Esophagus squamous epithelium (tissue), 5 donors: Measurements from ENCODE around the gene NMT2. TPM values are rescaled to one million over a fixed set of nuclear protein-coding genes. Genes with fewer than 3 reads are reported as not detected.

Experiments
- DNase-seq: peaks from one replicate; lab custom pipeline; 2025; lab: John Stamatoyannopoulos, UW
- H3K27ac ChIP-seq, 4 donors: fragments of 200-600 bp; sonication (generic); one replicate each; pipeline ENCODE4 v1.5.1; 2016 to 2019; ENCODE audit warnings: mild to moderate bottlenecking in 1 of 4
- H3K27me3 ChIP-seq, 4 donors: fragments of 200-600 bp; sonication (generic); 1 replicate in 3 of 4; 2 replicates in 1 of 4; pipeline versions ENCODE4 v1.5.1 to v1.6.0; 2017 to 2021; ENCODE audit warnings: antibody characterized with exemption in 1 of 4
- H3K36me3 ChIP-seq, 3 donors: fragments of 200-600 bp; sonication (generic); one replicate each; pipeline ENCODE4 v1.5.1; 2016 to 2019
- H3K4me1 ChIP-seq, 3 donors: fragments of 200-600 bp; sonication (generic); one replicate each; pipeline ENCODE4 v1.5.1; 2017 to 2019
- H3K4me3 ChIP-seq, 4 donors: fragments of 200-600 bp; sonication (generic); 1 replicate in 3 of 4; 2 replicates in 1 of 4; pipeline ENCODE4 v1.5.1; 2016 to 2019; ENCODE audit warnings: mild to moderate bottlenecking in 2 of 4, moderate library complexity in 1 of 4
- H3K9me3 ChIP-seq, 3 donors: fragments of 200-600 bp; sonication (generic); one replicate each; pipeline ENCODE4 v1.5.1; 2016 to 2019
- POLR2A ChIP-seq, 4 donors: fragments of 450-650 bp; IDR thresholded peaks; one replicate each; pipeline ENCODE4 v1.6.1; 2017; ENCODE audit warnings: antibody characterized with exemption in 4 of 4, mild to moderate bottlenecking in 4 of 4, moderate library complexity in 3 of 4
- WGBS, 2 donors: methylation state at CpG; one replicate each; pipeline ENCODE4 v1.1.5; 2018; 5-methylcytosine and 5-hydroxymethylcytosine counted together
- intact Hi-C: fragments of 100-400 bp; cut with DNase I; formaldehyde crosslinking; loops from one replicate; pipeline ENCODE4 v1.15.0; 2022
- total RNA-seq, 4 donors: library from RNA; depleted of rRNA; stranded (reverse); fragments of >200 nt; gene quantifications; one replicate each; pipeline ENCODE4 v1.1.0, GENCODE V29; 2016
- TF ChIP-seq, protein P1 (sequence below), 6 experiments: fragments of 450-650 bp in 4 of 6; fragments of 200-600 bp in 2 of 6; sonication (generic) in 2 of 6; IDR thresholded peaks; one replicate each; pipeline ENCODE4 v1.5.1; 2016 to 2019; ENCODE audit warnings: antibody characterized with exemption in 6 of 6, mild to moderate bottlenecking in 4 of 6, moderate library complexity in 4 of 6
- donor health status: DM: yes; HTN: yes; CAD: no.

The NMT2 gene
- total RNA-seq, 4 donors from 2014 or later: 4.8 to 12.8 (median 7.8) TPM

DNA sequence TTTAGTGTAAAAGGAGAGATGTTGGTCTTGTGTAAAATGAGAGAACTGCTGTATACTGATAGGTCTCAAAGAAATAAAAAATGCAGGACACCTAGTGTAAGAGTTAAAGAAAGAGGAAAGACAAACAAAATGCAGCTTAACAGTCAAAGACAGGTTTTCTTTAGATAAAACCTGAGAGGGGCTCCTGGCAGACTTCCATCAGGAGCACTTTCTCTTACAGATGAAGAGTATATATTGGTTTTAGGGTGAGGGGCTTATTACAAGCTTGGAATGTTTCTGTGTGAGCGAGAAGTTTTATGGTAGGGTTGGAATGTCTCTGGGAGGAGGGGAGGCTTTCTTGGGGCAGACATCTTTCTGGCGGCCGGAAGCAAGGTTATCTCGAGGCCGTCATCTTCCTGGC lies 96.1 kb downstream of the NMT2 start:
- TF ChIP-seq, protein P1, sequence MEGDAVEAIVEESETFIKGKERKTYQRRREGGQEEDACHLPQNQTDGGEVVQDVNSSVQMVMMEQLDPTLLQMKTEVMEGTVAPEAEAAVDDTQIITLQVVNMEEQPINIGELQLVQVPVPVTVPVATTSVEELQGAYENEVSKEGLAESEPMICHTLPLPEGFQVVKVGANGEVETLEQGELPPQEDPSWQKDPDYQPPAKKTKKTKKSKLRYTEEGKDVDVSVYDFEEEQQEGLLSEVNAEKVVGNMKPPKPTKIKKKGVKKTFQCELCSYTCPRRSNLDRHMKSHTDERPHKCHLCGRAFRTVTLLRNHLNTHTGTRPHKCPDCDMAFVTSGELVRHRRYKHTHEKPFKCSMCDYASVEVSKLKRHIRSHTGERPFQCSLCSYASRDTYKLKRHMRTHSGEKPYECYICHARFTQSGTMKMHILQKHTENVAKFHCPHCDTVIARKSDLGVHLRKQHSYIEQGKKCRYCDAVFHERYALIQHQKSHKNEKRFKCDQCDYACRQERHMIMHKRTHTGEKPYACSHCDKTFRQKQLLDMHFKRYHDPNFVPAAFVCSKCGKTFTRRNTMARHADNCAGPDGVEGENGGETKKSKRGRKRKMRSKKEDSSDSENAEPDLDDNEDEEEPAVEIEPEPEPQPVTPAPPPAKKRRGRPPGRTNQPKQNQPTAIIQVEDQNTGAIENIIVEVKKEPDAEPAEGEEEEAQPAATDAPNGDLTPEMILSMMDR (IDR thresholded peaks at IDR 0.05): no peak
- no peak for TF ChIP-seq POLR2A (IDR thresholded peaks at IDR 0.05)
- no peaks in the 10 kb centered on the region for H3K9me3 ChIP-seq
- H3K36me3 ChIP-seq: no peaks in the 10 kb centered on the region
- 89 to 96% methylated on average over 5 of the region's 5 CpGs for WGBS, 2 donors
- no peak overlapping the region for H3K27ac ChIP-seq
- no peaks in the 10 kb centered on the region for H3K4me1 ChIP-seq
- H3K27me3 ChIP-seq: no peaks in the 10 kb centered on the region
- intact Hi-C loops: no loop called here
- no peak for DNase-seq
- H3K4me3 ChIP-seq: no peak overlapping the region

DNA sequence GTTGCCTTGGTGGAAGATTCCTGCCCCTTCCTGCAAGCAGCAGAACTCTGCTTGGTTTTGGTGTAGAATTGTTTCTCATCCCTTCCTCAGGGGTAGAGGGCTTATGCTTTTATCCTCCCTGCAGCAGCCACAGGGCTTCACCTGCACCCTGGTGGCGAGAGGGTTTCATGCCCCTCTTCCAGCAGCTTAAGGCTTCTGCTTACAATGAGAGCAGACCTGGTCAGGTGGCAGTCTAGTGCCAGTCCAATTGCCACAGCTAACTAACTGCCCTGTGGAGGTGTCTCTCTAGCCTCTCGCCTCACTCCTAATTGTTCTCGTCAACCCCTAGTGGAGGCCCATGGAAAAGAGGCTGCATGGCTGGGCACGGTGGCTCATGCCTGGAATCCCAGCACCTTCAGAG lies 99.3 kb downstream of the NMT2 start:
- WGBS, 2 donors: 80 to 93% methylated on average over 1 to 3 of the region's 4 CpGs
- no peaks in the 10 kb centered on the region for H3K9me3 ChIP-seq
- no peak overlapping the region for H3K4me3 ChIP-seq
- no peak overlapping the region for H3K27ac ChIP-seq
- no peaks in the 10 kb centered on the region for H3K27me3 ChIP-seq
- no peak for TF ChIP-seq POLR2A (IDR thresholded peaks at IDR 0.05)
- TF ChIP-seq, protein P1 (IDR thresholded peaks at IDR 0.05): no peak
- intact Hi-C loops: no loop called here
- no peaks in the 10 kb centered on the region for H3K36me3 ChIP-seq
- DNase-seq: no peak
- H3K4me1 ChIP-seq: no peaks in the 10 kb centered on the region

DNA sequence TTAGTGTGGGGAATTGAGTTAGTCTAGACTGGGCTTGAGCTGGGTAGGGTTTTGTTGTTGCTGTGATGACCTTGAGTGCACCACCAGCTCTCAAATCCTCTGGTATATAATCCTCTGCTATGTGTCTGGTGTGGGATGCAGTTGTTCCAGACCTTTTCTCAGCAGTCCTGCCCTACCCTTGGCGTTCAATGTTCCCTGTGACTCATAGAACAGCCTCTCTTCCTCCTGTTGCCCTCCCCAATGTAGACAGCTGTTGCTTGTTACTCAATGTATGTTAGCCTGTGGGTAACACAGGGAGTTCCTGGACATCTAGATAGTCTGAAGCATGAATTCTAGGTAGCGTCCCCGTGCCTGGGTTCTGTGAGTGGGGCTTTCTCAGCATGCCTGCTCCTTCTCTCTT lies 99.7 kb downstream of the NMT2 start:
- no peak for DNase-seq
- 64 to 71% methylated on average over 3 of the region's 3 CpGs for WGBS, 2 donors
- TF ChIP-seq POLR2A (IDR thresholded peaks at IDR 0.05): no peak
- TF ChIP-seq, protein P1 (IDR thresholded peaks at IDR 0.05): no peak
- H3K27me3 ChIP-seq: no peaks in the 10 kb centered on the region
- no peaks in the 10 kb centered on the region for H3K36me3 ChIP-seq
- no peak overlapping the region for H3K4me3 ChIP-seq
- no peak overlapping the region for H3K27ac ChIP-seq
- H3K9me3 ChIP-seq: no peaks in the 10 kb centered on the region
- no peaks in the 10 kb centered on the region for H3K4me1 ChIP-seq
- intact Hi-C loops: no loop called here

DNA sequence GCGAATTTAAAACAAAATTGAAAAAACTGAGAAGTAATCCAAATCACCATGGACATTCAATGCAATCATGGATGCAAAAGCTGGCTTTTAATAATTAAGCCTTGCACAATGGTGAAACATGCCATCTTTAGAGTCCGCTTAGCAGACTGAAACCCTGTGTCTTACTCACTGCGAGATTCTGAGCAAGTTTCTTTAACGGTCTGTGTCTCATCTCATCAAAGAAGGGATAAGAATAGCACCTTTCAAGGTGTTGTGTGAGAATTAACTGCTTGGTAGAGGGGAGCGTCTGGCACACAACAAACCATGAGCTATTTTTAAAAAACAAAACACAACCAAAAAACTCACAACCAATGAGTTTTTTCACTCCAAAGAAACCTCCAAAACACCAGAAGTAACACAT lies 101.3 kb downstream of the NMT2 start:
- intact Hi-C loops: no loop called here
- TF ChIP-seq, protein P1 (IDR thresholded peaks at IDR 0.05): no peak
- TF ChIP-seq POLR2A (IDR thresholded peaks at IDR 0.05): no peak
- no peak overlapping the region for H3K4me3 ChIP-seq
- H3K27ac ChIP-seq: no peak overlapping the region
- DNase-seq: no peak
- no peaks in the 10 kb centered on the region for H3K27me3 ChIP-seq
- H3K36me3 ChIP-seq: no peaks in the 10 kb centered on the region
- WGBS, 2 donors: 85 to 86% methylated on average over 5 of the region's 5 CpGs
- H3K9me3 ChIP-seq: no peaks in the 10 kb centered on the region
- H3K4me1 ChIP-seq: no peaks in the 10 kb centered on the region

DNA sequence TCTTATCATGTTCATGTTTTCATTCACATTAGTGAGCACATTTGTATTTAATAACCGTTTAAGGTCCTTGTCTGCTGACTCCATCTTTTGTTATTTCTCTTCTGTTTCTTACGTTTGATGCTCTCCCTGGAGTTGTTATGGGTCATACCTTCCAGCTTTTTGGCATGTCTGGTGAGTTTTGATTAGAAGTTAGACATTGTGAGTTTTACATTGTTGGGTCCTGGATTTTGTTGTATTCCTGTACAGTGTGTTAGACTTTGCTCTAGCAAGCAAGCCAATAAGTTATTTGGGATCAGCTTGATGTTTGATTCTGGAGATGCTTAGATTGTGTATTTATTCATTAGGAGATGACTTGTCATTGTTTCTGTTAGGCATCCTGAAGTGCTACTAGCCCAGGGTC lies 107.9 kb downstream of the NMT2 start:
- peaks cover 0 to 10% (median 0%) of the 10 kb centered on the region in 3 donors for H3K9me3 ChIP-seq
- H3K4me1 ChIP-seq: no peaks in the 10 kb centered on the region
- H3K27ac ChIP-seq: no peak overlapping the region
- no peaks in the 10 kb centered on the region for H3K27me3 ChIP-seq
- TF ChIP-seq POLR2A (IDR thresholded peaks at IDR 0.05): no peak
- TF ChIP-seq, protein P1 (IDR thresholded peaks at IDR 0.05): no peak
- intact Hi-C loops: no loop called here
- WGBS, 2 donors: 63 to 85% methylated on average over 2 of the region's 2 CpGs
- no peak for DNase-seq
- H3K4me3 ChIP-seq: no peak overlapping the region
- no peaks in the 10 kb centered on the region for H3K36me3 ChIP-seq
